ENCODE results near the gene FBXL17.

DNA sequence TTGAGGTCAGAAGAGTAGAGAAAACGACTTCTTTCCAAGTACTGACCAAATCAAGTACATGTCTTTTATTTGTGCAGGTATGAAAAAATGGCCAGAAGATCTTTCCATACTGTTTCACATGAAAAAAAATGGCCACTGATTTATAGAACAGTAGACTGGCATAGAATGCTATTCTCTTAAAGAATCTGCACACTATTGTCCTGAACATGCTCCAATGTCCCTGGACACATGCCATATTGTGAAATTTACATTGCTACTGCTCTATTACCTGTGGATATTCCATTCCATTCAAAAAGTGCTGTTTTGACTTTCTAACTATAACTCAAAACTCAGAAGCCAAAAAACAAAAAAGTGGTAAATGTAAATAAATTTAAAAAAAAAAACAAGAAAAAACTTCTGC, 60.6 kb downstream of the FBXL17 start:
- TF ChIP-seq CTCF (IDR thresholded peaks at IDR 0.05): no peak
- TF ChIP-seq EP300 (IDR thresholded peaks at IDR 0.05): no peak
- no peak for TF ChIP-seq POLR2A (IDR thresholded peaks at IDR 0.05)
- no peak for TF ChIP-seq POLR2AphosphoS5 (IDR thresholded peaks at IDR 0.05)
